GM12801 (cell line): ENCODE data around the gene UVRAG.

Source experiments
- CTCF ChIP-seq: IDR thresholded peaks from one replicate; pipeline ENCODE4 v1.5.1; 2011; ENCODE audit warnings: control low read depth; ENCODE audit not compliant: insufficient read length; ENCODE audit errors: extremely low read depth

UVRAG gene

DNA sequence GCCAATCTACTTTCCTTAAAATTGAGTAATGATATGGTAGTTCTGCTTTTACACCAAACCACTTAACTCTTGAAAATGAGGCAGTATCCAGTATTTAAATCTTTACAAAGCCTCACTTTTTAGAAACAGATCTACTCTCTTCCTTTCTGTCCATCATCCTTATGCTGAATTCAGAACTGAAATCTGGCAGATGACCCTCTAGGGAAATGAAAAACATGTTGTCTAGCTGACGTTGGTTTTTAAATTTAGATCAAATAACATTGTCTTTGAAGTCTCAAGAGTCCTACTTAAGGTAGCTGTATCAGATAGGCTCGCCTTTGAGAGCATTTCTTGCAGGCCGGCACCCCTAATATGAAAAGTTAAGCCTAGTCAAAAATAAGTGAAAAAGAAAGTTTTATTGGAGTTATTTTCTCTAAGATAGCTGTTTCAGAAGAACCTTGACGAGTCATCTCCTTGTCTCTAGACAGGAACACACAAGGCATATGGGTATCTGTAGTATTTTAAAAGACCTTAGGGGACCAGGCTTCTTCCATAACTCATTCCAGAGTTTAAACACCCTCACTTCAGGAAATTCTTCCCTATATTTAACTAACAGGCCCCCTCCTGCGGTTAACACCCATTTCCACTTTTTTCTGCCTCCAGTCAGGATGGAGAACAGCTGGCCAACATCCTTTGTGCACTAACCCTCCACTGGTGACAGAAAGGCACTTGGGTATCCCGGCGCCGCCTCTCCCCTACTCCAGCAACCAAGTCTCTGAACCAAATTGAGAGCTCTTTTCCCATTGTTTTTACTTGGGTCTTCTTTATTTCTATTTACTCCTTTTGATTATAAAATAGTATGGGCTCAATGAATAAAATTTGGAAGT, 310.1 kb downstream of the UVRAG start:
- TF ChIP-seq CTCF: no peak

GRCh38 chr11:76129729-76130128, 314.7 kb downstream of the UVRAG start:
- TF ChIP-seq CTCF: no peak

DNA sequence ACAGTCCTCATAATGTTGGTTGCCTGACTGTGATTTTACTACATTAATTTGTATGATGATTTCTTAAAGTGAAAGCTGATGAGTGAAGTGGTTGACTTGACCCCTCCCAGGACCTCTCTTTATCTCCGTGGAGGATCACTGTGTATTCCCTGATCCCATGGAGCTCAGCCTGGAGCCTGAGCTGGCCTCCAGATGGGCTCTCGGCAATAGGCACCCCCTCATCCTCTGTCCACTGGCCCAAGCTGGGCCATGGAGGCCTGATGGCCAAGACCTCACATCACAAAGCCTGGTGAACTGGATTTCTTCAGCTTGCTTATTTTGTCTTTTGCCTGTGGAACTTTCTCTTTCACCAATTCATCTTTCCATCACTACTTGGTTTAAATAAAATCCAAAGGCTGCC, 316.1 kb downstream of the UVRAG start:
- no peak for TF ChIP-seq CTCF

DNA sequence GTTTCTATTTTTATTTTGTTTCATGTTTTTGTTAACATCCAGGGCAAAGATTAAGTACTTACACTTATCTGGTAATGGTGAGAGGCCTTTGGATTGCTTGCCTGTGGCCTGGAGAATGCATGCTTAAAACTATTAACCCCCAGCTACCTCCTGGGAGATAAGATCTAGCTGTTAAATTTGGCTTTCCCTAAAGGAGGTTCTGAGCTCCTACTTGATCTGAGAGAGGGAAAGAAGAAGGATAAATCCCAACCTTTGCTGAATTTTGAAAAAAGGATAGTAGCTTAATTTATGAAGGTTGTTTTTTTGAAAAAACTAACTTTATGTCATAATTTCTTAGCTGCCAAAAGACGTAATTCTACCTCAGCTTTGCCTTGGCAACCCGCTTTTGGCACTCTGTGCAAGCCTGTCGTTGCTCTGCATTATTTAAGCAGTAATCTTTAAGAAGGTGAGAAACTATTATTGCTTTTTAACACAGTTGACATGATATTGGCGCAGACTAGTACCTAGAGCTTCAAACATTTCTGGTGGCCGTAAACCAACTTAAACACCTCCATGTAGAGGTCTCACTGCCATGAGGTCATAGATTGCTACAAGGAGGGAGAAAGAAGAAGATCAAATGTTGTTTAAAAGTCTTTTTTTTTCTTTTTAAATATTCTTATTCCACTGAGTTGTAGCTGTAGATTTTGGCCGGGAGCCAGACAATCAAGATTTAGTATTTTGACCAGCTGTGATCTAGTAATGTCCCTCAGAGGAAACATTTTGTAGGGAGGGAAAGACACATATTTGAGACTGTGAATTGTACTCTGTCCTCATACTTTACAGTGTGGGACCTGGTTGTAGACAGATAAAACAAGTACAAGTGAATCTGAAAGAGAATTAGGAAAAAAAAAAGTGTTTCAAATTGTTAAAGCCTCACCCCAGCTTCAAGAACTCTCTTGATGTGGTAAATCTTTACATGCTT, 316.9 kb downstream of the UVRAG start:
- no peak for TF ChIP-seq CTCF

DNA sequence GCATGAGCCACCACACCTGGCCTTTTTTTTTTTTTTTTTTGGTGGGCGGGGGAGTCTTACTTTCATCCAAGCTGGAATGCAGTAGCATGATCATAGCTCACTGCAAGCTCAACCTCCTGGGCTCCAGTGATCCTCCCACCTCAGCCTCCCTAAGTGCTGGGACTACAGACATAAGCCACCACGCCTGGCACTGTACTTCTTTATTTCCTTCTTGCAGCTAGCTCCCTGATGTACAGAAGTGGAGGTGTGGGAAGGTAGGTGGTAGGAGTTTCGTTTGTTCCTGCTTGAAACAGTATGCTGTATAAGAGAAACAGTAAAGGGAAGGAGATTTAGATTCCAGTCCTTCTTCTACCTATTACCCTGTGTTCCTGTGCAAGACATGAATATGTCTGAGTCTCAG, 319.2 kb downstream of the UVRAG start:
- TF ChIP-seq CTCF: no peak

DNA sequence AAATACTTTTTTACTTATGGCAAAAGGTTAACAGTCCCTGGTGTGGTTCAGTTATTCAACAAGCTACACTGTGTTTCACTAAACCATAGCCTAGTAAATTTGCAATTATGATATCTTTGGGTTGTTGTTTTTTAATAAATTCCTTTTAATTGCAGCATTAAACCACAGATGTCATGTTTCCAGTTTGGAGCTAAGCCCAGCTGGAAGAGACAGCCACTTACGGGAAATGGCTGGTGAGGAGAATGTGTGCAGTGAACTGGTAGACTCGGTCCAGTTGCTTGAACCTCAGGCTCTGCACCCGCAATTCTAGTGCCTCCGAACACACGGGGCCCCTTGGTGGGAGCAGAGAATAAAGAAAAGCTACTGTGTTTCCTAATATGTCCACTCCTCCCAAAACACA, 320.5 kb downstream of the UVRAG start:
- TF ChIP-seq CTCF: no peak

DNA sequence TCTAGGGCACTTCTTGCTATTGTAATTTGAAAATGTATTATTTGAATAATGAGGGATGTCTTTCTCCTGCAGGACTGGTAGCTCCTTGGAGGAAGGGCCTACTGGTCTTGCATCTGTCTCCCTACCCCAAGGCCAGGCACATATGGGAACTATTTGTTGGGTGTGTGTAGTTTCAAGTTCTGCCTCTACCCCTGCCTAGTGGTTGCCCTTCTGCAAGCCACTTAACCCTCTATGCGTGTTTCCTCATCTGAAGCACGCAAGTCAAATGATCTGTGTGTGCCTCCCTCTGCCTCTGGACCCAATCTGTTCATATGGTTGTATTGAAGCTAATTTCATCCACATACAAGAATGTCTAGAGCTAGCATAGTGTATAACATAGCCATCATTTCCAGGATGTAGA, 324.3 kb downstream of the UVRAG start:
- no peak for TF ChIP-seq CTCF
